Smooth muscle cell (in vitro differentiated cells): ENCODE results near the gene IRF2. TPM values are rescaled to one million over a fixed set of nuclear protein-coding genes. Genes with fewer than 3 reads are reported as not detected.

Source experiments
- DNase-seq: peaks from one replicate; lab custom pipeline; 2025; ENCODE audit not compliant: unreplicated experiment; lab: John Stamatoyannopoulos, UW
- H2AFZ ChIP-seq: fragments of 200-600 bp; sonication (generic); 2 replicates; pipeline ENCODE4 v1.6.0; 2016; ENCODE audit warnings: antibody characterized with exemption, low read depth, mild to moderate bottlenecking
- H3F3A ChIP-seq: fragments of 200-600 bp; sonication (generic); 2 replicates; pipeline ENCODE4 v1.6.0; 2017; ENCODE audit warnings: antibody characterized with exemption, low read depth
- H3K27ac ChIP-seq: fragments of 200-600 bp; sonication (generic); 2 replicates; pipeline ENCODE4 v1.5.1; 2016; ENCODE audit warnings: low read depth, mild to moderate bottlenecking
- H3K27me3 ChIP-seq: fragments of 200-600 bp; sonication (generic); 2 replicates; pipeline ENCODE4 v1.6.1; 2016; ENCODE audit warnings: low read depth, mild to moderate bottlenecking
- H3K36me3 ChIP-seq: fragments of 200-600 bp; sonication (generic); 2 replicates; pipeline ENCODE4 v1.5.1; 2016; ENCODE audit warnings: low read depth
- H3K4me1 ChIP-seq: fragments of 200-600 bp; sonication (generic); 2 replicates; pipeline ENCODE4 v1.5.1; 2016; ENCODE audit warnings: low read depth
- H3K4me2 ChIP-seq: fragments of 200-600 bp; sonication (generic); 2 replicates; pipeline ENCODE4 v1.6.0; 2016; ENCODE audit warnings: mild to moderate bottlenecking
- H3K4me3 ChIP-seq: fragments of 200-600 bp; sonication (generic); 2 replicates; pipeline ENCODE4 v1.5.1; 2016; ENCODE audit warnings: mild to moderate bottlenecking
- H3K79me2 ChIP-seq: fragments of 200-600 bp; sonication (generic); 2 replicates; pipeline ENCODE4 v1.6.0; 2016; ENCODE audit warnings: low read depth, mild to moderate bottlenecking
- H3K9ac ChIP-seq: fragments of 200-600 bp; sonication (generic); 2 replicates; pipeline ENCODE4 v1.6.0; 2016; ENCODE audit warnings: low read depth
- H3K9me3 ChIP-seq: fragments of 200-600 bp; sonication (generic); replicated peaks from 2 replicates; pipeline ENCODE4 v1.5.1; 2016; ENCODE audit warnings: low read depth
- H4K20me1 ChIP-seq: fragments of 200-600 bp; sonication (generic); 2 replicates; pipeline ENCODE4 v1.6.0; 2016; ENCODE audit warnings: low read depth
- CTCF ChIP-seq: fragments of 200-600 bp; sonication (generic); IDR thresholded peaks from 2 replicates; pipeline ENCODE4 v1.5.1; 2017; ENCODE audit warnings: borderline replicate concordance, mild to moderate bottlenecking, antibody characterized with exemption; ENCODE audit not compliant: insufficient read depth, poor library complexity, severe bottlenecking
- WGBS: methylation state at CpG from one replicate; pipeline ENCODE4 v1.1.7; 2016; ENCODE audit warnings: low lambda C conversion rate; 5-methylcytosine and 5-hydroxymethylcytosine counted together
- polyA plus RNA-seq: library from polyadenylated mRNA; unstranded; fragments of >200 nt; fragmentation: Nextera tagmentation; extraction: Ambion mirVana; gene quantifications from 2 replicates; pipeline ENCODE4 v1.2.1, GENCODE V29; 2016
- total RNA-seq: library from RNA; depleted of rRNA; stranded (reverse); fragments of >200 nt; gene quantifications from 2 replicates; pipeline ENCODE4 v1.2.3, GENCODE V29; 2014

The IRF2 gene
- total and polyA plus RNA-seq, 2 experiments from 2014 or later = 10.2 to 21.6 TPM

GRCh38 chr4:184349283-184350039 lies 124.9 kb downstream of the IRF2 start:
- Histone ChIP-seq H3K4me1 (peaks cover 15% of the 10 kb centered on the region), H3K36me3 (no peaks in the 10 kb centered on the region), H2AFZ (no peak overlapping the region), H3K27ac (peak overlapping the region; percentile 53), H3K4me3 (no peak overlapping the region), H3K79me2 (no peaks in the 10 kb centered on the region), H3K27me3 (no peaks in the 10 kb centered on the region), H3K4me2 (peak overlapping the region; percentile 60), H4K20me1 (no peaks in the 10 kb centered on the region), H3F3A (peaks cover 18% of the 10 kb centered on the region), H3K9ac (no peak overlapping the region), H3K9me3 (no peaks in the 10 kb centered on the region)
- 95% methylated on average over 11 of the region's 11 CpGs for WGBS
- TF ChIP-seq CTCF = no peak
- no peak for DNase-seq

GRCh38 chr4:184348311-184349233 lies 125.8 kb downstream of the IRF2 start:
- H3K4me2 ChIP-seq = peak overlapping the region; percentile 60
- H2AFZ ChIP-seq = peak overlapping the region; percentile 36
- peak overlapping the region; percentile 53 for H3K27ac ChIP-seq
- peaks cover 15% of the 10 kb centered on the region for H3K4me1 ChIP-seq
- no peak for TF ChIP-seq CTCF
- peak; percentile 25 for DNase-seq
- H3K9me3 ChIP-seq = no peaks in the 10 kb centered on the region
- H3K27me3 ChIP-seq = no peaks in the 10 kb centered on the region
- H3K36me3 ChIP-seq = no peaks in the 10 kb centered on the region
- H3F3A ChIP-seq = peaks cover 18% of the 10 kb centered on the region
- no peaks in the 10 kb centered on the region for H3K79me2 ChIP-seq
- H3K9ac ChIP-seq = no peak overlapping the region
- H4K20me1 ChIP-seq = no peaks in the 10 kb centered on the region
- WGBS = 19% methylated on average over 15 of the region's 15 CpGs
- H3K4me3 ChIP-seq = no peak overlapping the region

- H3K4me1 ChIP-seq = peaks cover 19% of the 10 kb centered on the region
- TF ChIP-seq CTCF = no peak
- H3K4me2 ChIP-seq = peak overlapping the region; percentile 60
- no peaks in the 10 kb centered on the region for H3K27me3 ChIP-seq
- H3K36me3 ChIP-seq = no peaks in the 10 kb centered on the region
- H3K9me3 ChIP-seq = no peaks in the 10 kb centered on the region
- no peaks in the 10 kb centered on the region for H3K79me2 ChIP-seq
- no peak overlapping the region for H3K9ac ChIP-seq
- H4K20me1 ChIP-seq = no peaks in the 10 kb centered on the region
- no peak overlapping the region for H3K4me3 ChIP-seq
- peaks cover 18% of the 10 kb centered on the region for H3F3A ChIP-seq
- peak overlapping the region; percentile 36 for H2AFZ ChIP-seq
- 47% methylated on average over 16 of the region's 16 CpGs for WGBS
- peak overlapping the region; percentile 53 for H3K27ac ChIP-seq
- DNase-seq = no peak
These were observed 126.8 kb downstream of the IRF2 start for GRCh38 chr4:184347251-184348239.
